NCI-H2227 (cell line): ENCODE measurements around the gene ABCC9.

ENCODE experiments used
- DNase-seq: peaks from one replicate; lab custom pipeline; 2025; ENCODE audit not compliant: unreplicated experiment; lab: John Stamatoyannopoulos, UW

The ABCC9 gene

GRCh38 chr12:21940549-21941505 lies at the start of gene ABCC9:
Gene ABCC9 (minus strand): TSS chr12:21941426. CDS start chr12:21936674, 4,752 bp downstream.
- DNase-seq = no peak

- no peak for DNase-seq
Observed at GRCh38 chr12:21989819-21990412, 48.7 kb upstream of the ABCC9 start.

GRCh38 chr12:21988619-21989018 lies 47.4 kb upstream of the ABCC9 start:
- no peak for DNase-seq

GRCh38 chr12:21987755-21988154 lies 46.5 kb upstream of the ABCC9 start:
- no peak for DNase-seq

- no peak for DNase-seq
Observed at GRCh38 chr12:21985155-21985554, 43.9 kb upstream of the ABCC9 start.

- DNase-seq = no peak
Observed at GRCh38 chr12:21984375-21984774, 43.1 kb upstream of the ABCC9 start.

GRCh38 chr12:21983095-21983494 lies 41.9 kb upstream of the ABCC9 start:
- no peak for DNase-seq

- no peak for DNase-seq
Observed at GRCh38 chr12:21980544-21980943, 39.3 kb upstream of the ABCC9 start.

GRCh38 chr12:21975293-21975692 lies 34.1 kb upstream of the ABCC9 start:
- DNase-seq = no peak

- DNase-seq = no peak
Observed at GRCh38 chr12:21973221-21973620, 32.0 kb upstream of the ABCC9 start.

- DNase-seq = no peak
Observed at GRCh38 chr12:21972055-21972454, 30.8 kb upstream of the ABCC9 start.

- DNase-seq = no peak
Observed at GRCh38 chr12:21971344-21971743, 30.1 kb upstream of the ABCC9 start.

GRCh38 chr12:21962821-21963220 lies 21.6 kb upstream of the ABCC9 start:
- no peak for DNase-seq

GRCh38 chr12:21962236-21962635 lies 21.0 kb upstream of the ABCC9 start:
- DNase-seq = no peak

- DNase-seq = no peak
Observed at GRCh38 chr12:21950649-21951048, 9.4 kb upstream of the ABCC9 start.

- DNase-seq = no peak
Observed at GRCh38 chr12:21949036-21949435, 7.8 kb upstream of the ABCC9 start.

GRCh38 chr12:21946983-21947382 lies 5.8 kb upstream of the ABCC9 start:
- no peak for DNase-seq

GRCh38 chr12:21945002-21945401 lies 3.8 kb upstream of the ABCC9 start:
- DNase-seq = no peak

- no peak for DNase-seq
Observed at GRCh38 chr12:21942377-21942703, 1.1 kb upstream of the ABCC9 start.

GRCh38 chr12:21941506-21942376 lies 515 bp upstream of the ABCC9 start:
- no peak for DNase-seq

- DNase-seq = no peak
Observed at GRCh38 chr12:21939435-21939834, 1.8 kb downstream of the ABCC9 start.

GRCh38 chr12:21938879-21939278 lies 2.3 kb downstream of the ABCC9 start:
- no peak for DNase-seq
